SW480 (cell line): Measurements from ENCODE around the gene WDFY3.

Source experiments
- DNase-seq: peaks from one replicate; pipeline ENCODE4 v3.0.0-alpha.2; 2016; ENCODE audit warnings: low spot score

The WDFY3 gene

DNA sequence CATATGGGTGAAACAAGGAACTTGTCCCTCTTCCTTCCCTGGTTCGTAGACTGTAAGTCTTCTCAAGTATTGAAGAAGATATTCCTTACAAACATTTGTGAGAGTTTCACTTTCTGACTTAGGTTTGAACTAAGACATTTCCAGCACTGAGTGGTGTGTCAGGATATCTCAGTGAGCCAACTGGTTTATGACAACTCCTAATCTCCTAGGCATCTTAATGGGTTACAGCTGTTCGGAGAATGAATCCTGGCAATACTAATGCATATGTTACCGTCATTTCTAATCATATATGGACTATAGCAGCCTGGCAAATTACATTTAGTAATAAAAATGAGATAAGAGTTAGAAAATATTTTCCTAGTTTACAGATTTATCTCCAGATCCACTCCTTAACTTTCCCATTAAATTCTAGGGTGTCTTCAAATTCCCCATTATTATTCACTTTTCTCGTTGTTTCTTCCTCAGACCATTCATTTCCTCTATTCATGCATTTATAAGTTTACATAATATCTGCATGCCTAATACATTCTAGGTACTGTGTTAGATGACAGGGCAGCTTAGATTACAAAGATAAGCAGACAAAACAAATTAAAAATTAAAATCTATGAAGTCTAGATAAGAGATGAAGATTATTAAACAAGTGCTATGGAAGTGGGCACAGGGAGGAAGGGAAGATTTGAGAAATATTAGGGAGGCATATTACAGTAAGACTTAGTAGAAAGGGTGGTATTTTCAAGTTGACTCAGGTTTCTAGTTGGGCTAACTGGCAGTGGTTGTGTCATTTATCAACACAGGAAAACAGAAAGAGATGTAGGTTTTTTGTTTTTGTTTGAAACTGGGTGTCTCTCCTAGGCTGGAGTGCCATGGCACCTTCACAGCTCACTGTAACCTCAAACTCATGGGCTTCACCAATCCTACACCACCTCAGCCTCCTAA is 173.9 kb downstream of the WDFY3 start:
- no peak for DNase-seq

DNA sequence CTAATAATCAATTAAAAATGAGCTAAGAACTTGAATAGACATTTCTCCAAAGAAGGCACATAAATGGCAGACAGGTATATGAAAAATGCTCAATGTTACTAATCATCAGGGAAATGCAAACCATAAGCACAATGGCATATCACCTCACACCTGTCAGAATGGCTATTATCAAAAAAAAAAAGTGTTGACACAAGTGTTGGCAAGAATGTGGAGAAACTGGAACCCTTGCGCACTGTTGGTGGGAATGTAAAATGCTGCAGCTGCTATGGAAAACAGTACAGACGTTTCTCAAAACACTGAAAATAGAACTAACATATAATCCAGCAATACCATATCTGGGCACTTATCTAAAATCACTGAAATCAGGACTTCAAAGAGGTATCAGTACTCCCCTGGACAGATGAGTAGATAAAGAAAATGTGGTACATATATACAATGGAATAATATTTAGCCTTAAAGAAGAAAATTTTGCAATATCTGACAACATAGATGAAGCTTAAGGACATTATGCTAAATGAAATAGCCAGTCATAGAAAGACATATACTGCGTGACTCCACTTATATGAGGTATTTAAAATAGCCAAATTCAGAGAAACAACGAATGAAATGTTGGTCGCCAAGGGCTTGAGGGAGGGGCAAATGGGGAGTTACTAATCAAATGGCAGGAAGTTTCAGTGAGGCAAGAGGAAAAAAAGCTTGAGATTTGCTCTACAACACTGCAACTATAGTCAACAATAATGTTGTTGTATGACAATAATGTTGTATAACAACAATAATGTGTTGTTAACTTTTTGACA is 175.5 kb downstream of the WDFY3 start:
- DNase-seq, result no peak

DNA sequence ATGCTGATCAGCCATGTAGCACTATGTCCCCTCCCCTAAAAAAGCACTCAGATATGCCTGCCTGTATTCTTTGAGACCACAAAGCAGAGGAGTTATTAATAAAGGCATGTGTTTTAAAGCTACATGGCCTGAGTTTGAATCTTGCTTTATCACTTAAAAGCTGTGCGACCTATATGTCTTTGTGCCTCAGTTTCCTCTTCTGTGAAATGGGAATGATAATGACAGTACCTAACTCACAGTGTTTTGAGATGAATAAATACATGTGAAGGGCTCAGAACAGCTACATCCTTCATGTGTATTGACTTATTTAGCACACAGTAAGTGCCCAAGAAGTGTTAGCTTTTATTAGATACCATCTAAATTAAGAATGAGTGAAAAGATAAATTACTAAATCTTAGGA is 180.0 kb downstream of the WDFY3 start:
- DNase-seq, result no peak

DNA sequence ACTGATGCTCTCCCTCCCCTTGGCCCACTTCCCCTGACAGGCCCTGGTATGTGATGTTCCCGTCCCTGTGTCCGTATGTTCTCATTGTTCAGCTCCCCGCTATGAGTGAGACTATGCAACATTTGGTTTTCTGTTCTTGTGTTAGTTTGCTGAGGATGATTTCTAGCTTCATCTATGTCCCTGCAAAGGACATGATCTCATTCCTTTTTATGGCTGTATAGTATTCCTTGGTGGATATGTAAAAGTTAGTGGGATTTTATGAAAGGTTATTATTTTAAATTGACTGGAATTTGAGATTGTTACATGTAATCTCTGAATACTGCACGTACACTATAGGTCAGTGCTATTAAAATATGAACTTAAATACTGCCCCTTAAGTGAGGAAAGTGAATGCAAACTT is 184.0 kb downstream of the WDFY3 start:
- DNase-seq, result no peak

DNA sequence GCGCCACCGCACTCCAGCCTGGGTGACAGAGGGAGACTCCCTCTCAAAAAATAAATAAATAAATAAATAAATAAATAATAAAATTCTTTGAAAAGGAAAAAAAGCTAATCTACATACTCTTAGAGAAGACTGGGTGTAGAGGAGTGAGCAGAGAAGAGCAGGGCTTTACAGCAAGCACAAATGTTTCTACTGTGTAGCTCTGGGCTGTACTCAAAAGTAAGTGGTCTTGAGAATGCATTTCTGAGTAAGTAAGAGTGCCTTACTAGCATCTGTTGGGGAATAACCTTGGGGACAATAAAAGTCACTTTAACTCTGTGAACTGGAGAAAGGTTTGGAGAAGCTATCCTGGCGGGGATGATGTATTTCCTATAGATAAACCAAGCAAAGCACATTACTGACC is 185.8 kb downstream of the WDFY3 start:
- no peak for DNase-seq

DNA sequence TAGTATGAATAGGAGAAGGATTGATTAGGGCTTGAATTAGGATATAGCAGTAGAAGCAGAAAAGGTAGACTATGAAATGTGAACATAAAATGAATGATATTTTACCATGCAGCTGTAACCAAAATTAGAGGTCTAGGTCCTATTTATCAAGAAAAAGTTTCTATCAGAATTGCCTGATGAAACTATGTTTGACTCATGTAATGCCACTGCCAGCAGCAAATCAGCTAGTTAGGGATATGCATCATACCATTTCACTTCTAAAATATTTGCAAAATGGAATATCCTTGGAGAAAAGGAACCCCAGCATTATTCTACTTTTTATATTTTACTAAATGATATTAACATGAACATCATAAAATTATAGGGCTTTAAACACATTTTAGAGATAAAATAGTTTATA is 188.4 kb downstream of the WDFY3 start:
- no peak for DNase-seq

DNA sequence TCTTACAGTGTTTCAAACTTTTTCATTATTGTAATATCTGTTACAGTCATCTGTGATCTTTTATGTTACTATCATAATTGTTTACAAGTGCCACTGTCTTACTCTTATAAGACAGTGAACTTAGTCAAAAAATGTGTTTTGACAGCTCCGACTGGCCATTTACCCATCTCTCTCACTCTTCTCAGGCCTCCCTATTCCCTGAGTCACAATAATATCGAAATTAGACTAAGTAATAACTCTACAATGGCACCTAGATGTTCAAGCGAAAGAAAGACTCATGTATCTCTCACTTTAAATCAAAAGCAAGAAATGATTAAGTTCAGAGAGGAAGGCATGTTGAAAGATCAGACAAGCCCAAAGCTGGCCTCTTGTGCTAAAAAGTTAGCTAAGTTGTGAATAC is 199.3 kb downstream of the WDFY3 start:
- no peak for DNase-seq

DNA sequence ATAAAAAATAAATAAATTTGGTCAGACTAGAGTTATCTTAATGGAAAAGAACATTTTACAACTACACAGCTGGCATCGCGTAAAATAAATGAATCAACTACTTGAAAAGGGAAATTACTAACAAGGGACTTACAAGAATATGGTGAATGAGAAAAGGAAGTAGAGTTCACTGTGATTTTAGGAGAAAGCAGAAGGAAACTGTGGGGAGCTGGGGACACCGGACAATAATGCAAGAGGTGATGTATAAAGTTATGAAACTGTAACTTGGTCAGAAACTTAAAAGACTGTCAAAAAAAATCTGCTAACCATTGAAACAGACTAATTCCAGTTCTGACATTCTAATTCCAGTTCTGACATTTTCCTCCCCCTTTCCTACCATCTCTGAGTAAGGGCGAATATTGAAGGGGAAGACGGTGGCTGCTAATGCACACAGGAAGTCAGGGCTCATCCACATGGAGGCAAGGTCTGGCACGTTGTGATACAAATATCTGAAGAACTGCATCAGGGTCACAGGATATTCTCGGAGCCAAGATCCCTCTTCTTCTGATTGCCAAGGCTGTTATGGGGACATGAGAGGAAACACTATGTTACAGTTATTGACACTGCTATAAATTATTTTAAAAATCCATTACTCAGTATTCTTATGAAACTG is 213.0 kb downstream of the WDFY3 start:
- DNase-seq, result no peak

DNA sequence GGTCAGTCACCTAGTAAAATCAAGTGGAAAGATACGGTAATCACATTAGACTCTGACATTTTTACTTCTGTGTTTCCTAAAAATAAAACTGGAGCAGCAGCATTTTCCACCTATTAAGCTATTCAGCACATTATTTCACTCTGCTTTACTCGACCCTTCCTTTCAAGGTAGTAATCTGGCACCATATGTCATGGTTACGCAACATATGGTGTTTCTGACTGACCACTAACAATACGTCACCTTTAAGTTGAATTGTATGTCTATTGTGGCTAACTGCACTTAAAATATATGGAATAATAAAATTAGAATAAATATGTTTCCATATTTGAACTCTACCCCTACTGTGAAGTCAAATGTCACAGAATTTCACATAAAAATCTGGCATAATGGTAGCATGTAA is 214.8 kb downstream of the WDFY3 start:
- DNase-seq, result no peak

DNA sequence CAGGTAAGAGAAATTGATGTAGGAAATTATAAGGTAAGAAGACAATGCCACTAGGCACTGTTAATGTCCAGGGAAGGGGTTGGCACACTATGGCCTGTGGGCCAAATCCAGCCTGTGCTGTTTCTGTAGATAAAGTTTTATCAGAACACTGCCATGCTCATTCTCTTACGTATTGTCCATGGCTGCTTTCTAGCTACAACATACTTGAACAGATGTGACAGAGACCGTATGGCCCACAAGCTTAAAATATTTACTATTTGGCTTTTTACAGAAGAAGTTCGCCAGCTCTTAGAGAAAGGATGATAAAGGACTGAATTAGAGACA is 215.6 kb downstream of the WDFY3 start:
- DNase-seq, result no peak

DNA sequence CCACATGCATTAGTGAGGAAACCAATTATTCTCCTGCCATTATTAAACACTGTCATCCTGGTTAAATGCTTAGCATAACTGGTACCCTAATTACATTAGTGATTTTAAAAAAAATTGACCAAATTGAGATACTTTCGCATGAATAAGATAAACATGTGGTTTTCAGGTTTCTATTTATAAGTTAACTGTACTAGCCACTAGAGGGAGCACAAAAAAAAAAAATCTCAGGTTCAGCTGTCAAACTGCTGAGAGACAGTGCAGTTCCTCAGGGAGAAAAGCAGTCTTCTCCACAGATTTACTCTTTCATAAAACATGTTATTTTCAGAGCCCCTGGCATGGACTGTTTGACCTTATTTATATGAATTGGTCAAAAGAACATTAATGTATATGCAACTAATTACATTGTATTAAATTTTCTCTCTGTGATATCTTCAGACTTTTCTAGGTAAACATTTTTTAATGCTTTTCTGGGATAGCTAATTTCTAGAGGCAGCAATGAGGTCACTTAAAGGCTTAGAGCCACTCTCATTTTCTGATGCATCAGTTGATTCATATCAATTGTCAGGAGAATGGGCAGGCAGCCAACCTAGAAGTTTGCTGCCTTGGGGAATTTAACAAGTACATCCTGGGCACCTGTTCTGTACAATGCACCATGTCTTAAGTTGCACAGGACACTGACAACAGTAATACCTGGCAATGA is 216.1 kb downstream of the WDFY3 start:
- peak; percentile 20 for DNase-seq

DNA sequence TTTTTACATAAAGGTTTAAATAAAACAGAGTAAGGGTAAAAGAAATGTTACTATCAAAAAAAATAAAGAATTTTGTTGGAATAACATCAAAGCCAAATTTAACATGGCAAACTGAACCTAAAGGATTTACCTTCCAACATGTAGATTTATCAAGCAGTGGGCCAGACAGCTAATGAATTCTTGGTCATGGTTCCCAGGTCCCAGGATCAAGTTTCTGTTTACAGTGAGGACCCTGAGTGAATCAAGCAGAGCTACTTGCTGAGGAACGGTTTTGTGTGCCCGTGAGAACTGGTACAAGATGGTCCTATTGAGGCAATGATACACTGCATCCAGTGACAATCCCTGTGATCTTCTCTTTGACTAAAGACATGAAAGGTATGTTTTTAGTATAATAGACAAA is 226.4 kb downstream of the WDFY3 start:
- DNase-seq, result no peak

DNA sequence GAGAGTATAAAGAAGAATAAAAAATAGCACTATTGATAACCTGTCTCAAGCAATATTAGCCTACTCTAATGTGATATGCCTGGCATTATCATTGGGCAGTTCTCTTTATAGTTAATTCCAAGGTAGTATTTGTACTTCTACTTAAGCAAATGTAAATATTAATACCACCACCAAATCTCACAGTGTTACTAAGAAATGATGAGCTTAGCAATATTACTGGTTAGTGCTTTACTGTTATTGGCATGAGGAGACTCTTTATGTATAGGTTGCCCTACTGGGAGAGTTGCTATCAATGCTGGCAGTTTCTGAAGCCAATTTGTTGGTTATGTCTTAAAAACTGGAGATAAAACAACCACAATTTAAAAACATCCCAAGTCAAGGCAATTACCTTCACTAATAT is 227.9 kb downstream of the WDFY3 start:
- no peak for DNase-seq

DNA sequence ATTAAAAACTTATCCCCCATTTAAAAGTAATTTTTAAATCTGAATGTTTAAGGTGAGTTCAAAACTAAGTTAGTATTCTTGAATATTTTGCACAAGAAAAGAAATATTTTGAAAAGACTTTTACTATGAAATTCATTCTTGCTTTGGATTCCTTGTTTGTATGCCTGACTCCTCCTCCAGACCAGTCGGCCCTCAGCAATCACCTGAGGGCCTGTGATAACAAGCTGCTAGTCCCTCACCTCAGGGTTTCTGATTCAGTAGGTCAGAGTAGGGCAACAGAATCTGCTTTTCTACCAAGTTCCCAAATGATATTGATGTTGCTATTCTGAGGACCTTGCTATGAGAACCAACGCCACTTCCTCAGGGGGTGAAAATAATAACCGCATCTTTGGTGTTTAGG is 228.8 kb downstream of the WDFY3 start:
- no peak for DNase-seq

DNA sequence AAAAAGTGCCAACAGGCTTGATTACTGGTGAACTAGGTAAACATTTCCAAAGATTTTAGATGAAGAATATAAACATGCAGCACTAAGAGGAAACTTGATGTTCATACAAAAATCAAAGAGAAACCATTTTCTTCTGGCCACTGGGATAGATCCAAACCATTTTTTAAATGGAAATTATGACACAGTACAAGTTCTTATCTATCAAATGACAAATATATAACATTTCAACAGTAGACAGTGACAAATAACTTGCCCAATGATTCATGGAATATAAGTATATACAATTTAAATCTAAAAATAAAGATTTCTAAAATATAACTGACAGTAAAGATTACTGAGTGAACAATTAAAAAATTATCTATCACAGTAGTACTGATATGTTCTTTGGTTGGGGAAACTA is 232.5 kb downstream of the WDFY3 start:
- DNase-seq, result no peak

DNA sequence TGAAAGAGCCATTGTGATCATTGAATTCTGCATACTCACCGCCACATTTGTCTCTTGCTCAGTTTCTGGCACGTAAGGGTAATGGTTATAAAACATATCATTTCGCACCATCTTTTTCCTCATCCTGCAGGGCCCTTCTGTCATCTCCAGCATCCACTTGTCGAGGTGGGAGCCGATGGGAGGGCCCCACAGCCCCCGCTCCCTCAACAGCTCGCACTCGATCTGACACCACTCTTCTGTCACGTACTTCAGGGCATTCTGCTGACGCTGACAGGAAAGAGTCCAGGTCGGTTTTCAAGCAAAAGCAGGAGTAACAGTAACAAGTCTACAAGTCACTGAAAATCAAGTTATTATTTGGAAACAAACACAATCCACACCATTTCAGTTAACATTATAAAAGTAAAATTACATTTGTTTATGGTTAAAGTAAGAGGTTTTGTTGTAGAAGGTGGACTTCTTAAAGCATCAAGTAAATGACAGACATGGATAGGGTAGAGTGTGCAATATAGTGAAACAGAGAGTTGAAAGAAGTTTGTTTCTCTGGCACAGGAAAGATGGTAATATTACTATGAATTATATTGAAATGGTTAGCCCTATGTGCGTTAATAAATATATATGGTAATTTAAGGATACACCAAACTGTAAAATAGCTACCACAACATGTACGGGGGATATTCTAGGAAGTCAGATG is 233.0 kb downstream of the WDFY3 start:
- no peak for DNase-seq

DNA sequence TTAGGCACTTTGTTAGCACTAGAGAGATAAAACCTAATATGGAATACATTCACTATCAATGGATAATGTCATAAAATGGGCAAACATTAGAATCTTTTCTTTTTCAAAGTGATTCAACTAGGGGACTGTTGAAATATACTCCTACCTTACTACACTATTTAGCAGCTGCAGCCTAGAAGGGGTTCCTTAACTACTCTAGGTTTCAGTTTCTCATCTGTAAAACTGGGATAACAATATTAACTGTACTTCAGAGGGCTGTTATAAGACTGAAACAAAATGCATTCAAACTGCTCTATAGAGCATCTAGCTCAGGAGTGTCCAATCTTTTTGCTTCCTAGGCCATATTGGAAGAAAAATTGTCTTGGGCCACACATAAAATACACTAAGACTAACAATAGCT is 236.1 kb downstream of the WDFY3 start:
- DNase-seq, result no peak

DNA sequence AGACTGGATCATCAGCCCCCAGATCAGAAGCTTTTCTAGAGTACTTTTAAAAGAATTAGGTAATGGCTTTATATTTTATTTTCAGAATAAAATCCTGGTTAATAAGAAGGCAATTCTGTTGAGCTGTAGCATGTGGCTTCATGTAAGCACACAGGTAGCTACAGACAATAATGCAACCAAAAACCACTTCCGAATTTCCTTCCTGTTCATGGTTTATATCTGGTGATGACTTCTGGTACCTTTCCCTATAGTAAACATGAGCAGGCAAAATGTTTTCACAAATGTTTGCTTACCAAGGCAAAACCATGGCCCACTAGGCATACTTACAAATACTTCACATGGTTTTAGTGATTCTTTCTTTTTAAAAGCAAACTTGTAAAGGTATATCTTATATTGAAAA is 239.0 kb downstream of the WDFY3 start:
- no peak for DNase-seq

DNA sequence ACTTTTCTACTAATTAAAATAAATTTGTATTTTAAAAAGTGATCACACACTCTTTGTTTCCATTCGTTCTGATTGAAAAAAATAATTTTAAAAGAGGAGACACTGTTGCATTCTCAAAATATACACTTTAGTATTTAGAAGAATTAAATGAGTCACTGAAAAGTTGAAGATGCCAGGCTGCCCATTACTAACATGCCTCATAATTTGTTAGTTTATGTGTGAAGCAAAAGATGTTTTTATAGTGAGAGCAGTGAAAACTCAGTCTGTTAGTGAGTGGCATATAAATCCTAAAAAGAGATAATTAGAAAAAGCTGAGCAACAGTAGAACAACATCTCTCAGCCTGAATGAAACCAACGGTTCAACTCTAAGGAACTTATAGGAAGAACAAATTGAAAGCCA is 240.1 kb downstream of the WDFY3 start:
- DNase-seq, result no peak

DNA sequence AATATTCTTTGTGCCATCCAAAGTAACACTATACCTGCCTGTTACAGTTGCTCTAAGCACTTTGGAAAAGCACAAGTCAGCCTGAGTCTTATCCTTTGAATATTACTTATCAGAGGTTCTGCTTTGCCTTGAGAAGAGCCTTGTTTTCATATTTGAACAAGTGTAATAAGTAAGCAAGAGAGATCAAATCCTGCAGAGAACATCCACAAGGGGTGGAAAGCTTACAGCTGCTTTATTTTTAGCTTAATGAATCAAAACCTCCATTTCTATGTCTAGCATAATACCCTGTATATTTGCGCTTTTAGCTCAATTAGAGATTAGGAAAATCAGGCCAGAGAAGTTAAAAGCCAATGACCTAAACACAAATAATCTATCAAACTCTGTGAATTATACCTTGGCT is 243.8 kb downstream of the WDFY3 start:
- no peak for DNase-seq

DNA sequence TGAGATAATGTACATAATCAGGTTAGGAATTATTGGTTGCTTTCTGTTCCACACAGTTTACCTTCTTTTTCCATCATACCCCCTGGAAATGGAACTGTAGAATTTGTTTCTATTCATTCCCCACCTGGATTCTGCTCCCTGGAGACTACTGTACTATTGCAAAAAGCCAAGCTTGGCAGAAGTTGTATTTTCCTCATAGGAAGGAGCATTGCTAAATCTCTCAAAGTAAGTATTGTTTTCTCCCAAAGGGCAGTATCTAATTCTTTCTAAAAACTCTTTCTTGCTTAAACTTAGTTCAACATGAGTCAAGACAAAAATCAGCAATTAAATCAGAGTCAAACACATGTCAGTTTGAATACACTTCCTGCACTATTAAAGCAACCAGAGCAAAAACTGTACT is 247.4 kb downstream of the WDFY3 start:
- DNase-seq, result no peak

DNA sequence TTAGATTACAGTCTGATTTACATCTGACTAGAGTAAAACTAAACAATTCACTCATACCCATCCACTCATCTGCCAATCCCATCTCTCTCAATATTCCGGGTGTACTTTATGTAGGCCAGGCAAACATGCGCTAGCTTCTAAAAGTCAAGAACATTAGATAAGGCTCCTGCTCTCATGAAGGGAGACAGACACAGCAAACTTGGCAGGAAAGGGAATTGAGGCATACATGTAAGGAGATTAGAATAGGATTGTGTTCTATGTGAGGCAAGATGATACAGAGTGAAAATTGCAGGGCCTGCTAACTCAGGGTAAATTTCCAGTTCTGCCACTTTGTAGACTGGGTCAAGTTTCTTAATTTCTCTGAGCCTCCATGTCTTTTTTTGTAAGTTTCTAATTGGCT is 247.8 kb downstream of the WDFY3 start:
- DNase-seq, result no peak
